HG03342 (cell line): ENCODE measurements around the gene STRAP.

ENCODE experiments used
- ATAC-seq: cut with Tn5 transposase; IDR thresholded peaks from one replicate; pipeline ENCODE4 v1.9.1; 2021; ENCODE audit warnings: mild to moderate bottlenecking, moderate library complexity; ENCODE audit not compliant: unreplicated experiment

The STRAP gene, protein sequence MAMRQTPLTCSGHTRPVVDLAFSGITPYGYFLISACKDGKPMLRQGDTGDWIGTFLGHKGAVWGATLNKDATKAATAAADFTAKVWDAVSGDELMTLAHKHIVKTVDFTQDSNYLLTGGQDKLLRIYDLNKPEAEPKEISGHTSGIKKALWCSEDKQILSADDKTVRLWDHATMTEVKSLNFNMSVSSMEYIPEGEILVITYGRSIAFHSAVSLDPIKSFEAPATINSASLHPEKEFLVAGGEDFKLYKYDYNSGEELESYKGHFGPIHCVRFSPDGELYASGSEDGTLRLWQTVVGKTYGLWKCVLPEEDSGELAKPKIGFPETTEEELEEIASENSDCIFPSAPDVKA

DNA sequence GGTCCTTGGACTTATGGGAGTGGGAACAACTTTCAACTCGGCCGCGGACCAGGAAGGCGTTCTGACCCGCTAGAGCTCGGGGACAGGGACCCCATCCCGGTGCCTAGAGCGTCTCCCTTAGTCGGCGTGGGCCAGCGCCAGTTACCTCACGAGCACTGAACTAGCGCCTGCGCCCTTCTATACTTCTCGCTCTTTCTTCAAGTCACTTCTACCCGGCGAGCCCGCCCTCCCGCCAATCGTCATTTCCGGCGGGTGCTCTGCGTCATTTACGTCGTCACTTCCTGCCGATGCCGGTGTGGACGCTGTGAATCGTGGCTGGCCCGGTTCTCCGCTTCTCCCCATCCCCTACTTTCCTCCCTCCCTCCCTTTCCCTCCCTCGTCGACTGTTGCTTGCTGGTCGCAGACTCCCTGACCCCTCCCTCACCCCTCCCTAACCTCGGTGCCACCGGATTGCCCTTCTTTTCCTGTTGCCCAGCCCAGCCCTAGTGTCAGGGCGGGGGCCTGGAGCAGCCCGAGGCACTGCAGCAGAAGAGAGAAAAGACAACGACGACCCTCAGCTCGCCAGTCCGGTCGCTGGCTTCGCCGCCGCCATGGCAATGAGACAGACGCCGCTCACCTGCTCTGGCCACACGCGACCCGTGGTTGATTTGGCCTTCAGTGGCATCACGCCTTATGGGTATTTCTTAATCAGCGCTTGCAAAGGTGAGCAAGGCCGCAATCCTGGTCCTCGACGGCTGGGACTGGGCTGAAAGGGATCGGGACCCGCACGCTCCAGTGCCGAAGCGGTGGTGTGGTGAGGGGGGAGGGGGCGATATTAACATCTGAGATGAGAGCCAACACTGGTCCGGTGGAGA is at the start of gene STRAP:
STRAP (plus strand) TSS at position 270 of the 854 bp plus-strand sequence; CDS start at position 591, 321 bp downstream.
- peak; percentile 97 for ATAC-seq

DNA sequence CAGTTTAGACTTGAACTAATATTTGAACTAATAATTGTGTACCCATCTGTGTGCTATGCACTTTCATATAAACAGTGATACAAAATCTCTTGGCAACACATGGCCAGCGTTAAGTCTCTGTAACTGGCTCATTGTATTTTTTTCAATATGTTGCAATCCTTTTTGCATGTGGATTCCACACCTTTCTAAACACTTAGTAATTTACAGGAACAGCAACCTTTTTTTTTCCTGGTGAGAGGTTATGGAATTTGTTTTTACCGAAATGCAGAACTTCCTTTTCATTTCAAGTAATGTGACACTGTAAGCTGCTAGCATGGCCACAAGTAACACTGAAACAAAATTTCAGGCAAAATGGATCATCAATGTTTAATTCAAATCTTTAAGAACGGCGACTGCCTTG is 47.6 kb upstream of the STRAP start:
- ATAC-seq = no peak

DNA sequence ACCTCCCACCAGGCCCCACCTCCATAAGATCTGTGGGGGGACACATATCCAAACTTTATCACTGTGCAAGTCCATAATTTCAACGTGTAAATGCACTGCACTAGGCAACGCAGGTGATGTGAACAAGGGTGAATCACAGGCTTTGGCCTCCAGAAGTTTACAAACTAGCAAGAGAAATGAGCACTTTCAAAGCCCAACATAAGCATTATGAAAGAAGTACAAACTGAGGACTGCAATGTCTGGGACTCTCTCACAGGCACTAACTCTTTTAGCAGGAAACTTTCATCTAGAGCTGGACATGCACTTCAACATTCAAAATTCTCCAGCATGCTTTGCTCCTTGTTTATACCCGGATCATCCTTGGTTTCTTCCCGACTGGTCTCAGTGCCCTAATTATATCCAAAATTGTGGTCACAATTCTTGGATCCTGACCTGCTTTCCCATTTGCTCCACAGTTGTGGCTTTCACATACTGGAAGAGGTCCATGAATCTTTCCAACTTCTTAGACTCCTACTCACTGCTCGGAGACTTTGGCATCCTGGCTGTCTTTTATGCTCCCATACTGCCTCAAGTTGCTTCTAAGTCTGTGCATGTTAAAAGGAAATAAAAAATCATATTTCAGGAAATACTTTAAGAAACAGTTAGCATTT is 44.9 kb upstream of the STRAP start:
- ATAC-seq = no peak

DNA sequence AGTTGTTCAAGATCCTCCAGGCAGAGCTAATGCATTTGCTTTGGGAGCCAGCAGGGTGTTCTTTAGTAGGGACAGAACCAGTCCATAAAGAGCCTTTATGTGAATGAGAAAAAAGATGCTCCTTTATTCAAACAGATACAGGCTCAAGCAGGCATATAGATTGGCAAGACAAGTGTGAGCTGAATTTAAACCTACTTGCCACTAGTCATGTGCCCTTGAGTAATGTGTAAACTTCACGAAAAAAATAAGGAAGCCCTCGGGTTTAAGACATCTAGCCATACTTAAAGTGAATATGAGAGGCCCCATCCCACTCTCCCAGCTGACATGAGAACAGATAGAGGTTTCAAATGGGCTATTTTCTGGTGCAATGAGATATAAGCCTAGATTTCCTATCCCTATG is 43.1 kb upstream of the STRAP start:
- no peak for ATAC-seq

DNA sequence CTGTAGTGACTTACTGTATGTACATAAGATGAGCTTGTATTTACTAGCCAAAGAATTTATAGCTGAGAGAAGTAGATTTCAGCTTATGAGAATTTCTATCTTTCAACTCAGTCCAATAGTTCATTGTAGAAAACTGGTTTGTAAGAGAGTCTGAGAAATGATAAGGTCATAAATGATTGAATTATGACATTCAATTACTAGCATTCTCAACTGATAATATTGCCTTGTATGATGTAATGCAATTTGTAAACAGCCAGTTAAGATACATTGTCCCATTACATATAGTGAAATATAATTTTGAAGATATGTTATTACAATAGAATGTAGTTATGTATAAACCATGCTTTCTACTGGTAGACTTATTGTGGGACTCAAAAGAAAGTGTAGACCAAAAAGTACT is 42.5 kb upstream of the STRAP start:
- no peak for ATAC-seq

DNA sequence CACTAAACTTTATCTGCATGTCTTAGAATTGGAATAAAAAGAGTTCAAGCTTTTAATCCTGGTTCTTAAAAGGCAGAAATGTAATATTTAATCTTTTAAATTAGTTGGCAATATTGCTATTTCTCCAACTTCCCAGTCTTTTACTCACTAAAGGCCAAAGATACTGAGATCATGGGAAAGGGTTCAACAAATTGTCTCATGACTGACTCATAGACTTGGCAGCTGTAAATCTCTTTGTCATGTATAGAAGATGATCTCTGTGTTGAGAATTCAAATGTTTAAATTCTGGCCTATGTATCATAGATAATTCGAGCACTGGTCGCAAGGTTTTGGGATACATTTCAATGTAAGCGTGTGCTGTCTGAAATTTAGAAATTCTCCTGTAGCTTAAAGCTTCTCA is 40.1 kb upstream of the STRAP start:
- no peak for ATAC-seq

DNA sequence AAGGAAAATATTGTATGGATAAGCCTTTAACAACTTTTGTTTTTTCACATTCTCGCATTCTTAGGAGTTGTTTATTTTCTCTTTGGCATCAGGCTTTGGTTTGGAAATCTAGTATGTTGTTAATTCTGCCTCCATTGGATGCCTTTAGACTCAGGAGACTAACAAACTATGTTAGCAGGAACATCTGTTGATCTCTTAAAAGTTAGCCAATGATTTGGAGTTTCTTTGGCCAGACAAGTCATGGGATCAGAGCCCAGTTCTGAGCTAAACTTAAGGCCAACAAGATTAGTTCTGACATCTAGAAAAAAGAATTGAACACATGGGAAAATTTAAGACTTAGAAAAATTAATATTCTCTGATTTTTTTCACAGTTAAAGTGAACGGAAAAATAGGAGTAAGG is 35.3 kb upstream of the STRAP start:
- no peak for ATAC-seq

DNA sequence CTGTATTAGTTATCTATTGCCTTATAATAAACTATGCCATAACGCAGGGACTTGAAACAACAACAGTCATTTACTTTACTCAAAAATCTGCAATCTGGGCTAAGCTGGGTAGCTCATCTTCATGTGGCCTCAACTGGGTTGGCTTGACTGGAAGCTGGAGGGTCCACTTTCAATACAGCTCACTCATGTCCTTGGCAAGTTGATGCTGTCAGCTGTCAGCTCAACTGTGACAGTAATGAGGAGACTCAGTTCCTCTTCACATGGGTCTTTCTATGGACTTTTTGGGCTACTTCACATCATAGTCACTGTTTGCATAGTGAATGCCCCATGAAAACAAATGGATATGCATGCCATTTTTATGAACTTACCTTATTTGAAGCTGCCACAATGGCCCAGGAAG is 33.6 kb upstream of the STRAP start:
- no peak for ATAC-seq

DNA sequence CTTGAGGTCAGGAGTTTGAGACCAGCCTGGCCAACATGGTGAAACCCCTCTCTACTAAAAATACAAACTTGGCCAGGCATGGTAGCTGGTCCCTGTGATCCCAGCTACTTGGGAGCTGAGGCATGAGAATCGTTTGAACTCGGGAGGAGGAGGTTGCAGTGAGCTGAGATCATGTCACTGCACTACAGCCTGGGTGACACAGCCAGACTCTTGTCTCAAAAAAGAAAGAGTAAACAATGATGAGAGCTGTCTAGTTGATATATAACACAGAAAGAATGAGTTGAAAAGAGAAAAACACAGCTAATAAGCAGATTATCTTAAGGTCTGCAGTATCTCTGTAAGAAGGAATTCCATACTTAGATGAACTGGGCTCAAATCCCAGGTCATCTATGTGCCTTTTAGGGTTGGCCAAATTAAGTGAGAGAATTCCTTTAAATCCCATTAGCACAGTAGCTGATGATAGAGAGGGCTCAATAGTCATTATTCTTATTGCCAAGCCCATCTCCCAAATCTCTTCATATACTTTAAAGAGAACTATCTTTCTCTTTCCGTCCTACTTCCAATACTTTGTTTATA is 31.1 kb upstream of the STRAP start:
- ATAC-seq = no peak

DNA sequence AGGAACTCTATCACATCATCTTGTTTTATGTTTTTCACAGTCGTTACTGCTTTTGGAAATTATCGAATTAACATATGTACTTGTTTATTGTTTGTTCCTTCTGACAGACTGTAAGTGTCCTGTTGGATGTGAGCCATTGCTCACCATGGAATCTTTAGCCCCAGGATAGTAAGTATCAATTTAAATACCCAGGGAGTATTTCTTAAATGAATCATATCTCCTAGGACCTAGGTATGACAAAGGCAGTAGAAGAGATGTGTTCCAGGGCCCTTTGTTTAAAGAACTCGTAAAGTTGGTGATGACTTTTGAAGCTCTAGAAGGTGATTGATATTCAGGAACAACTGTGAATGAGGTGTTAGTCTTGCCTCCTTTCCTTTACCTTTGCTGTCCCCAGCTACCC is 30.3 kb upstream of the STRAP start:
- ATAC-seq = no peak

DNA sequence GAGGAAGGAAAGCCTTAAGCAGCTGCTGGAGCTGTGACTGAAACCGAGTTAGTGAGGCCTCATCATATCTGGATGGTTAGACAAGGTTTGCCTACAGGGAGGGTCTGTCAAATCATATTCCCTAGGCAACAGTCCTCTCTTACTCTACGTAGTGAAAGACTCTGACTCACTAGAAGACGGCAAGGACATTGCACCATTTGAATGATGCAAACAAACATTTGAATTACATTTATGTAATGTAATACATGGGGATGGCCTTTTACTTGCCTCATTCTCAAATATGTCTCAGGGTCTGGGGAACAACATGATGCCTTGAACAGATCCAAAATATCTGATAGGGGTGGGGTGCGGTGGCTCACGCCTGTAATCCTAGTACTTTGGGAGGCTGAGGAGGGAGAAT is 29.8 kb upstream of the STRAP start:
- ATAC-seq = no peak

DNA sequence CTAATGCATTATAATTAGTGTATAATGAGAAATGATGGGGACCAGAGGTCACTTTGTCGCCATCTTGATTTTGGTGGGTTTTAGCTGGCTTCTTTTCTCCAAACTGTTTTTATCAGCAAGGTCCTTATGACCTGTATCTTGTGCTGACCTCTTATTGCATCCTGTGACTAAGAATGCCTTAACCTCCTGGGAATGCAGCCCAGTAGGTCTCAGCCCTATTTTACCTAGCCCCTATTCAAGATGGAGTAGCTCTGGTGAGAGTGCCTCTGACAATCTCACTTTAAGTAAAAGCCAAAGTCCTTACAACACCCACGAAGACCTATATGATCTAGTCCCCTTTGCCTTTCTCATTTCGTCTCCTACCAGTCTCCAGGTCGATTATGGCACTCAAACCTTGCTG is 28.3 kb upstream of the STRAP start:
- no peak for ATAC-seq

DNA sequence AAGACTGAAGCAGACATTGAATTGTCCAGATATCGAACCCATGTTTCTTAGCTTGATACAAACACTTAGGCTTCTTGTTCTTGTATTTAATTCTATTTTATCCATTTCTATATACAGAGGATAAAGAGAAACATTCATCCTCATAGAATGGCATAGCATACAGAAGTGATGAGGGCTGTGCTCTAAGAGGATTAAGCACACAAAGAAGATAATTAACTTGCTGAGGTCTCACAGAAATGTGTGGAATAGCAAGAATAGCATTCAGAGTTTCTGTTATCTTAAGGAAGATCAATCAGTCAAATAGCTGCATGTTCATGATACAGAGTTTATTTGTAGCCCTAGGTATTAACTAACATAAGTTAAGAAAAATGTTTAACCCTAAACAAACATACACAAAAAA is 27.3 kb upstream of the STRAP start:
- no peak for ATAC-seq

DNA sequence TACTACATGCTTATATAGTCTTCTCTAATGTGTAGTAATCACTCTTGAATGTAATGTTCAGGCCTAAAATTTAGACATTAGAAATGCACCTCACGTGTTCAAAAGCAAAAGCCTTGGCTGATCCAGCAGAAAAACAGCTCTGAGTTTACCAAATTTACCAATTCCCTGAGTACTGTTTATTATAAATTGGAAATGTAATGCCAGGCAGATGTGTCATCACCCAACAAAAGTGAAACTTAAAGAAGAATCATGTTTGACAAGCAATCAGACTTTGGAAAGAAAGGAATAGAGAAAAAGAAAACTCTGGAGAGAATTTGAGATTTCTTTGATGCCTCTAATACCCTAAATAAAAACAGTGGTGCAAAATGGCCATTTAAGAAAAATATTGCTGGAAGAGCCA is 26.5 kb upstream of the STRAP start:
- ATAC-seq = no peak

DNA sequence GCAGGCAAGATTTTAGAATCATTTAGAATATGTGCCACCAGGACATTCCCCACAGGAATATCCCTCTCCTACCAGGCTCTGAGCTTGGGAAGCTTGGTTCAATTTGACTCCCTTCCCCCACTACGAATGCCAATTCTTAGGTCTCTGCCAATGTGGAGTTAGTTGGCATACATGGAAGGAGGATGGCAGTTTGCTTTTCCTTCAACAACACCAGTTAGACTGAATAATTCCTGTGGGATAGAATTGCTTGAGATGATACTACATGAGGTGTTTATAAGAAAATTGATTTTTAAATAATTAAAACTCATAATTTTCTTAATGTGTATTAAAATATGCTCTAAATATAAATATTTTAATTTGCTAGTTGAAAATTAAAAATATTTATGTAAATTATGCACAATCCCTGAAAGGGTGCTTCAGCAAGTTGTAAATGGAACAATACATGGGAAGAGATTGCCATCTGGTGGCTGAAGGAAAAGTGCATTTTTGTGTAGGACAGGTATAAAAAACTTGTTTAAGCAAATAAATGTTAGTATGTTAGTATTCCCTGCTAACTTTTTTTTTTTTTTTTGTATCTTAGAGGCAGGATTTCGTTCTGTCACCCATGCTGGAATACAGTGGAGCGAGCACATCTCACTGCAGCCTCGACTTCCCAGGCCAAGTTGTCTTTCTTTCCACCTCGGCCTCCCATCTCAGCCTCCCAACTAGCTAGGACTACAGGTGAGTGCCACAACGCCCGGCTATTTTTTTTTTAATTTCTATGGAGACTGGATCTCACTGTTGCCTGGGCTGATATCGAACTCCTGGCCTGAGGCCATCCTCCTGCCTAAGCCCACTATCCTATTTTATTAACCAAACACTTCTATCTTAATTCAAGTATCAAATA is 25.8 kb upstream of the STRAP start:
- ATAC-seq = peak; percentile 60

DNA sequence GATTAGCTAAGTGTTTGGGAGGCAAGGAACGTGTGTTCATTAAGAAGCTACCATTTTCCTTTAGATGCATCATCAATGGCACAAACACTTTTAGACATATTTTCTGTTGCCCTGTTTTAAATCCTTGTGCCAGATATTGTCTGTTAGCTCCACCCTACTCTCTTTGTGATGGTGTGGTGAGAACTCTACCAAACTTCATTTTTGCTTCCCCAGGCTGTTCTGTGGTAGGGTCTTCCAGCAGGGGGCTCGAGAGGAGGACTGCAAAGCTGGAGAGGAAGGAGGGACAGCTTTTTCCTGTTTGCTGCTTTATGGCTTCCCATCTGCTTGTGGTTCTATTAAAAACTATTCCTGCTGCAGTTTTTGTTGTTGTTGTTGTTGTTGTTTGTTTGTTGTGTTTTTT is 23.8 kb upstream of the STRAP start:
- no peak for ATAC-seq

DNA sequence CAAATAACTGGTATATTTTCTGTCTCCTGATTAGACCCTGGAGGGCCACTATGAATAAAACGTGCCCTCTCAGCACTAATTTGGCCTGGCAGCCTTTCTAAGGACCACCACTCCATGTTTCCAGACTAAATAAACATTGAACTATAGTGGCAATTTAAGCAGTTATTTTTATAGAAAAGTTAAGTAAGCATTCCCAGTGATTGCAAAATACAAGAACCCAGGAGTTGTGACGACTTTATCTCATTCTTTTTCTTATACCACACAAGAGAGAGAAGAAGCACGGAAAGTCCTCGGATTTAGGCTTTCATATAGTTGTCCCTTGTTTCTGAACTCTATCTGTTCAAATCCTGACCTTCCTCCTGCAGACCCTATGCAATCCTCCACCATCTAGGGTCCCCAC is 23.1 kb upstream of the STRAP start:
- ATAC-seq = no peak

DNA sequence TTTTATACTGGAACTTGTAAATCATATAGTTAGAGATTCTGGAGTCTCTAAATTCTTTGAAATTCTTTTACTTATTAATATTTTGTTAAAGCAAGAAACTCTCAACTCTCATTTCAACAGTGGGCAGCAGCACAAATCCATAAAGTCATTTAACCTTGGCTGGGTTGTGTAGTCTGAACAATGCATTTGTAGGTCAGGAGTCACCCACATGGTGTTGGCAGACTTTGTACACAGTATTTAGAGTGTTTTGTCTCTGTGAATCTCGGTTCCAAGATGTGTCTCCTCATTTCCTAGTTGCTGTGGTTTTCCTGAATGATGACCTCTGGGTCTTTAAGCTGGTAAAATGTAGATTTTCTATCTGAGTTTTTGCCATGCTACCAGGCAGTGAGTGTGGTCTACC is 20.8 kb upstream of the STRAP start:
- ATAC-seq = no peak

DNA sequence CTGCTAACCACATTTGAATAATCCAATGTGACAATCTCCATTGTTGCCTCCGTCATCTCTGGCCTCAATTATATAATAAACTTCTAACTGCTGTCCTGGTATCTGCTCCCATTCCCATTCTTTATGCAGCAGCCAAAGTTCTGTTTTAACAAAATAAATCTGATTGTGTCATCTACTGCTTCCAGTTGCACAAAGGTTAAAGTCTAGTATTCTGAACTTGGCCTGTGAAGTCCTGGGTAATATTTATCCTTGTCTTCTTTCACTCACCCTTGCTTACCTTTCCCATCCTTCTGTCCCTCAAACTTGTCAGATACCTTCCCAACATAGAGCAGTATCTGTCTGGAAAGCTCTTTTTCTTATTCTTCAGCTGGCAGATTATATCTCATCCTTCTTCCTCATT is 19.3 kb upstream of the STRAP start:
- ATAC-seq = no peak

DNA sequence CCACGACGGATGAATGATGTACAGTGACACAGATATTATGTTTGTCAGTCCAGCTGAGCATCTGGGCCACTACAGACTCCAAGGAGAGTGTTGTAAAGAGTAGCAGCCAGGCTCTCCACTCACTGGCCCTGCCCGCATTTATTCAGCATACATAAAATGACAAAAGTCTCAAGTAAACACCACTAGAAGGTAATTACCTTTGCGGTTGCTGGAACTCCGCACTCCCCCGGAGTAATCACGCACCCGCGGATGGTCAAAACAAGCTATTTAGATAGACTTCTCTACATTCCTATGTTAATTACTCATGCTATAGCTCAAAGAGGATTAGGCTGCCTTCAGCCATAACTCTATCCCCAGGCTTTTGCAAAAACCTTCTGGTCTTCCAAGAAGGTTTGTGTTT is 18.8 kb upstream of the STRAP start:
- no peak for ATAC-seq

DNA sequence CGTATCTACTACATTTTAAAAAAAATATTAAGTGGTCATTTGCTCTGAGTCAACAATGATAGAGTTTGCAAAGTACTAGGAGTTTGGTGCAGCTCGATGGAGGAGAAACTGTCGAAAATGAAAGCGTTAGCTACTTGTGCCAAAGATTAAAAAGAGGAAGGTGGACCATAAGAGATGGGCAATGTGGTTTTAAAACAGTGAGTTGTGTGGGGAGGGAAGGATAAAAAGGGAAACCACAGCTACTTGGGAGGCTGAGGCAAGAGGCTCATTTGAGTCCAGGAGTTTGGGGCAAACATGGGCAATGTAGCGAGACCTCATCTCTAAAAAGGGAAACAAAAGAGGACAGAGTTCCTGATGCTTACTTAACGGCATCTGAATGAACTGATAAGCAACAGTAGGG is 18.2 kb upstream of the STRAP start:
- ATAC-seq = peak; percentile 95
